GM21515 (cell line): ENCODE results near the gene TSPAN9.

ENCODE experiments used
- ATAC-seq: cut with Tn5 transposase; IDR thresholded peaks from one replicate; pipeline ENCODE4 v1.9.1; 2021; ENCODE audit not compliant: unreplicated experiment

The TSPAN9 gene

DNA sequence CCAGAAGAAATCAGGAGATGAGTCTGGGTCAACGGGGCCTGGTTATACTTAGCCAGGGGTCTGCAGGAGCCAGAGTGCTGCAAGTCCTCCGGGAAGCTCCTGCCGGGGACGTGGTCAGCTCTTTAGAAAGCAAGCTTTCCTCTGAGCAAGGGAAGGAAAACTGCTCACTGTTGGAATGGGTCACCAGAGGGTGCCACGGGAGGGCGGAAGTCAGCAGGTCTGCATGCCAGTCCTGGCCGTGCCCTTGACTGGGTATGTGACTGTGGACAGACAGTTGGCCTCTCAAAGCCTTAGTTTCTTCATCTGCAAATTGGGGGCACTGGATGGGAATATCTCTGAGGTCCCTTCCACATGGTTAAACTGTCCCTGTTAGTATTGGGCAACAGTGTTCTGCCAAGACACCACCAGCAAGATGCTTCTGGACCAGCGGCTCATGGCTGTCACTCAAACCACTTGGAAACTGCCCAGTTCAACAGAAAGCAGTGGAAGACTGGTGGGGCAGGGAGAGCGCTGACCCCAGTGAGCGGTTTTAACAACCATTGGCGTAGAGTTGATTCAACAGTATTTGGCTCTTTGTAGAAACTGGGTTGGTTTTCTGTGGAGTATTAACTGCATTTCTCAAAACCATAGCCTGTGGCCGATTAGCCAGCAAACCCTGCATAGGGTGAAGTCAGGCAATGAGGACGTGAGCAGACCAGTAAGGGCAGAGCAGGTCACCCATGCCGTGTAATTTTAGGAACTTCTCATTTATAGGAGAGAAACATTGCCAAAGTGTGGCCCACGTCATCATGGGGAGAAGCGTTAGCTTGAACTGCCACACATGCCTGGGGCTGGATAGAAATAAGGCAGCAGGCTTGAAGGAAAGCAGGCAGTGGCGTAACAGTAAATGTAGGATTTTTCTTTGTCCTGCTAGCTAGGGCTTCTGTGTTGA, 249.9 kb downstream of the TSPAN9 start:
- ATAC-seq = no peak

DNA sequence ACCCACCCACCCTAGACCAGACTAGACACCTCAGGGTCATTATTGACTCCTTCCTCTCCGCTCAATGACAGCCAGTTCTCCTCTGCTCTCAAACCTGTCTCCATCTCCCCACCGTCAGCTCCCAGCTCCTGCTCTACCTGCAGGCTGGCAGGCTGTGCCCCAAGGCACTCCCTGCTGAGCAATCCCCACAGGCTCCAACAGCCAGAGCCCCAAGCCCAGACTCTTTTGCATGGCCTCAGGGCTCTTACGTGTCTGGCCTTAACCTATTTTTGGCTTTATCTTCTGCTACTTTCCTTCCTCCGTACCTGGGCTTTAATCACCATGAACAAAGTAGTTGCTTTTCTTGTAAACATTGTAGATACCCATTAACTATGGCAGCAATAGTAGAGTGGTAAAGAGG, 250.9 kb downstream of the TSPAN9 start:
- no peak for ATAC-seq

DNA sequence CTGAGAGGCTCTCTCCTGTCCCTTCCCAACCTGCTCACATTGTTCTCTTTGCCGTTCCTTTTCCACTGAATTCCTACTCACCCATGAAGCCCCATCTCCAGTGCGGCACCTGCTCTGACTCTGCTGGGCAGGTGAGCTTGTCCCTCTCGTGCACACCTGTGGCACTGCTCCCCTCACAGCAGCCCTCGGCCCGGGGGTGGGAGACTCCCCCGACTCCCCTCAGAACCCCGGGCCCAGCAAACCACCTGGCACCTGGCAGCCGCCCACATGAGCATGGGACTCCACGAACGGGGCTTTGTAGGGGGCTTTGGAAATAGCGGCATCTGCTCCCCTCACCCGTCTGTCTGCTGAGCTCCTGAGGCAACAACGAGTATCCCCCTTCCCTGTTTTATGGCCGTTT, 251.4 kb downstream of the TSPAN9 start:
- no peak for ATAC-seq

DNA sequence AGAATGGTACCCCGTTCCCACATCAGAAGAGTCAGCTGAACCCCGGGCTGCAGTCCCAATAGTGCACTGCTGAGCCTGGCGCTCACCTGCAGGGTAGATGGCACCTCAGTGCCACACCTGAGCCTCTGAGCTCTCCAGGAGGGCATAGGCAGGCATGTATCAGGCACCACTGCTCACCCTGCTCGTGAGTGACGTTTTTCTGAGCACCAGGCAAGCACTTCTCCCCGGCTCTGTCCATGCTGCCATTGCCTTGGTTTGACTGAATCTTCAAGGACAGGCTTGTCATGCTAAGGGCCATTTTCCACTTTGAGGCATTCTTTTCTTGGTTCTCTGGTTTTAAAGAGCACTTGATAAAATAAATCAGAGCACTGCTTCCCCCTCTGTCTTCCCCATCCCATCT, 252.2 kb downstream of the TSPAN9 start:
- no peak for ATAC-seq

- no peak for ATAC-seq
Observed at GRCh38 chr12:3330976-3331510, 253.9 kb downstream of the TSPAN9 start.

DNA sequence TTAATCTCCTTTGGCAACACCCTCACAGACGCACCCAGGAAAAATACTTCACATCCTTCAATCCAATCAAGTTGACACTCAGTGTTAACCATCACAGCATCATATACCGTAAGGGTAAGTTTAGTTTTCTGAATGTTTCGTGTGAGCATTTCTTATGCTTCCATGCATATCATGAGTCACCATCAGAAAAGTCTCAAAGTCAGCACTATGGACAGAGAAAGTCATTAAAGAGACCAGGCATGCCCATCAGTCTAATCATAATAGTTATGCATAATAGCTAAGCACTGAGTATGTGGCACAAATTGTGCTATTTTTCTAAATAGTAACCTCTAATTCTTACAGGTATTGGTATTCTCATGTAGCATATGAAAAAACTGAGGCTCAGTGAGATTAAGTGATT, 255.0 kb downstream of the TSPAN9 start:
- no peak for ATAC-seq

- ATAC-seq = no peak
Observed at GRCh38 chr12:3333583-3333982, 256.4 kb downstream of the TSPAN9 start.

DNA sequence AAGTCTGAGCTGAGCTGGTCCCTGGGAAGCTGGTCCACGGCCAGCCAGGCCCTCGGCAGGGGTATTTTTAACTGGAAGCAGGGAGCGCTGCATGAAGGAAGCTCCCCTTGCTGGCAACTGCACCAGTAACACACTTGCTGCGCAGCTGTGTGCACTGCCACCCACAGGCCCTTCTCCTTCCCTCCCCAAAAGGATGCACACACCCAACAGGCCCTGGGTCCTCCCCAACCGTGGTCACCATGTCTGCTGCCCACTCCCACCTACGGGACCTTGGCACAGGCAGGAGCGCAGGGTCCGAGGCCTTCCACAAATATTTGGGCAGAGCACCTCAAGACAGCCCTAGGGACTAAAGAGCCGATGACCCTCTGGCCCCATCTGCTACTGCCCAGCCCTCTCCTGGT, 256.8 kb downstream of the TSPAN9 start:
- ATAC-seq = no peak

DNA sequence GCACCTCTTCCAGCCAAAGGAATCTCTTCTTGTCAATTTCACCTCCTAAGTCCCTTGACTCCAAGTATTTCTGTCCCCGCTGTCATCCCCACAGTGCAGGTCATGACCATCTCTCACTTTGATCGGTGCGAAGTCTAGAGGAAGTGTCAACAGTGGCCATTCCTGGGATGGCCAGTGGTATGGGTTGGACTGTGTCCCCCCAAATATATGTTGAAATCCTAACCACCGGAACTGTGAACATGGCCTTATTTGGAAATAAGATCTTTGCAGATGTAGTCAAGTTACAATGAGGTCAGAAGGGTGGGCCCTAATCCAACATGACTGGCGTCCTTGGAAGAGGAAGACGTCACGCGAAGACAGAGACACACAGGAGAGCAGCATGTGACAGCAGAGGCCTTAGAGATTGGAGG, 257.9 kb downstream of the TSPAN9 start:
- ATAC-seq = no peak
